DOHH2 (cell line): ENCODE measurements around the gene MACROD2.

Experiments
- H3F3A ChIP-seq: fragments of 200-600 bp; sonication (generic), shearing (Covaris generic); 2 replicates; pipeline ENCODE4 v1.6.0; 2016; ENCODE audit warnings: antibody characterized with exemption, mild to moderate bottlenecking; ENCODE audit not compliant: control insufficient read depth, insufficient read depth
- H3K27ac ChIP-seq: fragments of 200-600 bp; sonication (generic); 2 replicates; pipeline ENCODE4 v1.5.1; 2014; ENCODE audit warnings: low read depth, mild to moderate bottlenecking, low read length, moderate library complexity
- H3K27me3 ChIP-seq: fragments of 200-600 bp; sonication (generic); 2 replicates; pipeline ENCODE4 v1.6.1; 2014; ENCODE audit warnings: mild to moderate bottlenecking, low read length, mixed read lengths; ENCODE audit not compliant: control insufficient read depth
- H3K36me3 ChIP-seq: fragments of 200-600 bp; sonication (generic); 2 replicates; pipeline ENCODE4 v1.6.1; 2014; ENCODE audit warnings: mild to moderate bottlenecking, low read length, moderate library complexity, mixed read lengths; ENCODE audit not compliant: control insufficient read depth
- H3K4me1 ChIP-seq: fragments of 200-600 bp; sonication (generic); 2 replicates; pipeline ENCODE4 v1.6.1; 2014; ENCODE audit warnings: mild to moderate bottlenecking, low read length, mixed read lengths; ENCODE audit not compliant: control insufficient read depth
- H3K4me2 ChIP-seq: fragments of 200-600 bp; sonication (generic); 2 replicates; pipeline ENCODE4 v1.6.0; 2014; ENCODE audit warnings: mild to moderate bottlenecking, low read length, moderate library complexity
- H3K4me3 ChIP-seq: fragments of 200-600 bp; sonication (generic); 2 replicates; pipeline ENCODE4 v1.5.1; 2014; ENCODE audit warnings: mild to moderate bottlenecking, low read length, mixed read lengths
- H3K79me2 ChIP-seq: fragments of 200-600 bp; sonication (generic); 2 replicates; pipeline ENCODE4 v1.6.1; 2014; ENCODE audit warnings: mild to moderate bottlenecking, low read length, mixed read lengths; ENCODE audit not compliant: control insufficient read depth
- H3K9me2 ChIP-seq: fragments of 200-600 bp; sonication (generic); replicated peaks from 2 replicates; pipeline ENCODE4 v1.6.1; 2014; ENCODE audit warnings: mild to moderate bottlenecking, low read length, mixed read lengths; ENCODE audit not compliant: control insufficient read depth
- H3K9me3 ChIP-seq: fragments of 200-600 bp; sonication (generic); 2 replicates; pipeline ENCODE4 v1.6.1; 2014; ENCODE audit warnings: antibody characterized with exemption, low read length, mixed read lengths; ENCODE audit not compliant: control insufficient read depth, insufficient read depth
- H4K20me1 ChIP-seq: fragments of 200-600 bp; sonication (generic); 2 replicates; pipeline ENCODE4 v1.6.0; 2014; ENCODE audit warnings: low read depth, mild to moderate bottlenecking, antibody characterized with exemption, low read length, moderate library complexity; ENCODE audit not compliant: control insufficient read depth, insufficient read depth
- EZH2phosphoT487 ChIP-seq: fragments of 200-600 bp; sonication (generic); IDR thresholded peaks from 2 replicates; pipeline ENCODE4 v1.6.1; 2017; ENCODE audit warnings: borderline replicate concordance, mild to moderate bottlenecking, antibody characterized with exemption, low read length, moderate library complexity, mixed read lengths
- TF ChIP-seq, protein P1 (sequence below): fragments of 200-600 bp; sonication (generic); IDR thresholded peaks from one replicate; pipeline ENCODE4 v1.5.1; 2014; ENCODE audit warnings: antibody characterized with exemption, mild to moderate bottlenecking, low read depth, low read length; ENCODE audit not compliant: poor library complexity, severe bottlenecking

Gene MACROD2

DNA sequence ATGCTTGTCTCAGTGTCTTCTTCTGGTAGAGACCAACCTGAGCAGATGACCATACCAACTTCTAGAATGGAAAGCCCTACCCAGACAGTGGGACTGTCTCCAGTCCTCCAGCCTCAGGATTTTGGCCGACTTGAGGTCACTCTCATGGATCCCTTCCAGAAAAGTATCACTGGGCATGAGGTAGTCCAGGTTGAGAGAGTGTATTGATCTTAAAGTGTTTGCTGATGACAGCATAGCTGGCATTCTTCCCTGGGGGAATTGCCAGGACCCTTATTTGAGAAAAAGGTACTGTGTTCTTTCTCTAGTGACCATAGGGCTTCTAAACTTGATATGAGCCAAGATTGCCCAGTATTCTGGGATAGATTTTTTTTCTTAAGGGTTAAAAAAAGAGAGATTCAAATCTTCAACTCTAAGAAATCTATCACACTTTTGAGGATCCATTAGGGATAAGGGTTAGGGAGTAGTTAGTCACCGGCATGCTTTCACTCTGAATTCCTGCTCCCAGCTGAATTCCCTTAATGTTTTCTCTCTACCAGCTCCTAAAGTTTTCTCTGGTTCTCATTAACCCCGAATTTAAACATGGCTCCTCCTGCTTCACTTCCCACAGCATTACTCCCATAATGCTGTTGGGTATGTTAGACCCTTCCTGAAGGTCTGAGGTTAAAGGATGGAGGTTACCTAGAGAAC is 415.7 kb downstream of the MACROD2 start:
- TF ChIP-seq, protein P1, sequence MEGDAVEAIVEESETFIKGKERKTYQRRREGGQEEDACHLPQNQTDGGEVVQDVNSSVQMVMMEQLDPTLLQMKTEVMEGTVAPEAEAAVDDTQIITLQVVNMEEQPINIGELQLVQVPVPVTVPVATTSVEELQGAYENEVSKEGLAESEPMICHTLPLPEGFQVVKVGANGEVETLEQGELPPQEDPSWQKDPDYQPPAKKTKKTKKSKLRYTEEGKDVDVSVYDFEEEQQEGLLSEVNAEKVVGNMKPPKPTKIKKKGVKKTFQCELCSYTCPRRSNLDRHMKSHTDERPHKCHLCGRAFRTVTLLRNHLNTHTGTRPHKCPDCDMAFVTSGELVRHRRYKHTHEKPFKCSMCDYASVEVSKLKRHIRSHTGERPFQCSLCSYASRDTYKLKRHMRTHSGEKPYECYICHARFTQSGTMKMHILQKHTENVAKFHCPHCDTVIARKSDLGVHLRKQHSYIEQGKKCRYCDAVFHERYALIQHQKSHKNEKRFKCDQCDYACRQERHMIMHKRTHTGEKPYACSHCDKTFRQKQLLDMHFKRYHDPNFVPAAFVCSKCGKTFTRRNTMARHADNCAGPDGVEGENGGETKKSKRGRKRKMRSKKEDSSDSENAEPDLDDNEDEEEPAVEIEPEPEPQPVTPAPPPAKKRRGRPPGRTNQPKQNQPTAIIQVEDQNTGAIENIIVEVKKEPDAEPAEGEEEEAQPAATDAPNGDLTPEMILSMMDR: no peak
- TF ChIP-seq EZH2phosphoT487: no peak
- no peak overlapping the region for H3K27ac ChIP-seq
- H3F3A ChIP-seq: no peaks in the 10 kb centered on the region
- no peaks in the 10 kb centered on the region for H3K79me2 ChIP-seq
- H3K27me3 ChIP-seq: no peaks in the 10 kb centered on the region
- no peaks in the 10 kb centered on the region for H3K9me3 ChIP-seq
- H4K20me1 ChIP-seq: no peaks in the 10 kb centered on the region
- H3K4me1 ChIP-seq: no peaks in the 10 kb centered on the region
- H3K36me3 ChIP-seq: no peaks in the 10 kb centered on the region
- no peak overlapping the region for H3K4me3 ChIP-seq
- H3K4me2 ChIP-seq: no peak overlapping the region
- H3K9me2 ChIP-seq: no peaks in the 10 kb centered on the region

DNA sequence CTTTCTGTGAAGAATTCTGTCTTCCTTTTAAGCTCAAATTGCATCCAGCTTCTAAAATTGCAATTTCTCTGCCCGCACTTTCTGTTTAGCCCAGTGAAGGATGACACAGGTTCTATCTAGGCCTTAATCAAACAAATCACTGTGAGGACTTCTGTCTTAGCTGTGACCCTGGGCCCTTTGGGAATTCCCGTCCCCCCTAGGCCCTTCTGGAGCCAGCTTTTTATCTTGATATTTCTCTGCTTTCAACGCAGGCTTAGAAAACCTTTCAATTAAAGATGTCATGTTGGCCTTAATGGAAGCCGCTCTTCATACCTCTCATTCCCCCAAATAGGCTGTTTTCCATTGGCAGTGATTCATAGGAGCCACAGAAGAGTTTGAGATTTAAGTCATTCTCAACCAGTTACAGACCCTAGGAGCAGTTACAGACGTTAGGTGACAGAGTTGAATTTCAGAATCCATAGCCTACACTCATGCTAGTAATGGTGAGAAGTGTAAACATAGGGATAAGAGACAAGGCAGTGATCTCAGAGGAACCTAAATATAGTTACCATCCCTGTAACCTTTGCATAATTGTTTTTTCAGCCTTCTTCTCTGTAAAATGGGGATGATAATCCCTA is 416.9 kb downstream of the MACROD2 start:
- H4K20me1 ChIP-seq: no peaks in the 10 kb centered on the region

GRCh38 chr20:14413835-14414234 is 418.5 kb downstream of the MACROD2 start:
- Histone ChIP-seq H4K20me1 (no peaks in the 10 kb centered on the region), H3K4me2 (no peak overlapping the region), H3K27ac (no peak overlapping the region), H3F3A (no peaks in the 10 kb centered on the region), H3K79me2 (no peaks in the 10 kb centered on the region), H3K9me2 (no peaks in the 10 kb centered on the region), H3K4me3 (no peak overlapping the region), H3K36me3 (no peaks in the 10 kb centered on the region), H3K4me1 (no peaks in the 10 kb centered on the region), H3K27me3 (no peaks in the 10 kb centered on the region), H3K9me3 (no peaks in the 10 kb centered on the region)
- no peak for TF ChIP-seq EZH2phosphoT487
- TF ChIP-seq, protein P1: no peak

More for the DNA sequence above, 416.9 kb downstream of the MACROD2 start:
- Histone ChIP-seq H3K4me1 (no peaks in the 10 kb centered on the region), H3K79me2 (no peaks in the 10 kb centered on the region), H3K4me2 (no peak overlapping the region), H3K4me3 (no peak overlapping the region), H3K36me3 (no peaks in the 10 kb centered on the region), H3F3A (no peaks in the 10 kb centered on the region), H3K27me3 (no peaks in the 10 kb centered on the region), H3K9me2 (no peaks in the 10 kb centered on the region), H3K27ac (no peak overlapping the region), H3K9me3 (no peaks in the 10 kb centered on the region)
- TF ChIP-seq, protein P1: no peak
- TF ChIP-seq EZH2phosphoT487: no peak
